Astrocyte (in vitro differentiated cells and primary cell): Measurements from ENCODE around the gene RCN2. TPM values are rescaled to one million over a fixed set of nuclear protein-coding genes. Genes with fewer than 3 reads are reported as not detected.

ENCODE experiments used
- DNase-seq: peaks from one replicate; pipeline ENCODE4 v3.0.0-alpha.2; 2010; ENCODE audit warnings: low read depth
- FAIRE-seq: peaks from 2 replicates; lab custom pipeline; 2011; peaks lifted over from hg19 to GRCh38; lab: Jason Lieb, UNC
- H2AFZ ChIP-seq: 2 replicates; pipeline ENCODE4 v1.6.0; 2012; ENCODE audit warnings: low read depth, low read length, inconsistent platforms
- H3K27ac ChIP-seq: 2 replicates; pipeline ENCODE4 v1.5.1; 2011; ENCODE audit warnings: low read depth, low read length, inconsistent platforms
- H3K27me3 ChIP-seq: 2 replicates; pipeline ENCODE4 v1.6.0; 2011; ENCODE audit warnings: low read length, inconsistent platforms; ENCODE audit not compliant: insufficient read depth
- H3K36me3 ChIP-seq: 2 replicates; pipeline ENCODE4 v1.5.1; 2011; ENCODE audit warnings: low read length, inconsistent platforms; ENCODE audit not compliant: insufficient read depth
- H3K4me1 ChIP-seq: 2 replicates; pipeline ENCODE4 v1.5.1; 2011; ENCODE audit warnings: low read length, inconsistent platforms; ENCODE audit not compliant: insufficient read depth
- H3K4me2 ChIP-seq: 2 replicates; pipeline ENCODE4 v1.6.0; 2012; ENCODE audit warnings: low read length, inconsistent platforms
- H3K4me3 ChIP-seq: 2 replicates; pipeline ENCODE4 v1.5.1; 2011; ENCODE audit warnings: low read depth, mild to moderate bottlenecking, low read length, inconsistent platforms; ENCODE audit not compliant: insufficient read depth
- H3K79me2 ChIP-seq: 2 replicates; pipeline ENCODE4 v1.6.0; 2012; ENCODE audit warnings: mild to moderate bottlenecking, low read length, inconsistent platforms; ENCODE audit not compliant: insufficient read depth
- H3K9ac ChIP-seq: 2 replicates; pipeline ENCODE4 v1.6.0; 2012; ENCODE audit warnings: mild to moderate bottlenecking, low read length, inconsistent platforms
- H3K9me3 ChIP-seq: 2 replicates; pipeline ENCODE4 v1.5.1; 2012; ENCODE audit warnings: low read depth, mild to moderate bottlenecking, low read length, inconsistent platforms; ENCODE audit not compliant: insufficient read depth
- H4K20me1 ChIP-seq: 2 replicates; pipeline ENCODE4 v1.6.0; 2012; ENCODE audit warnings: low read length, inconsistent platforms; ENCODE audit not compliant: insufficient read depth
- H3K27ac Mint-ChIP-seq: one replicate; pipeline ENCODE4 v1.8.0; 2021; ENCODE audit warnings: mild to moderate bottlenecking, mixed read lengths; ENCODE audit not compliant: unreplicated experiment
- H3K27me3 Mint-ChIP-seq: one replicate; pipeline ENCODE4 v1.8.0; 2021; ENCODE audit warnings: low read depth, mixed read lengths; ENCODE audit not compliant: unreplicated experiment
- H3K36me3 Mint-ChIP-seq: one replicate; pipeline ENCODE4 v1.8.0; 2021; ENCODE audit warnings: low read depth, mixed read lengths; ENCODE audit not compliant: unreplicated experiment
- H3K4me1 Mint-ChIP-seq: one replicate; pipeline ENCODE4 v1.8.0; 2021; ENCODE audit warnings: low read depth, mixed read lengths; ENCODE audit not compliant: unreplicated experiment
- H3K4me3 Mint-ChIP-seq: one replicate; pipeline ENCODE4 v1.8.0; 2021; ENCODE audit warnings: mild to moderate bottlenecking, moderate library complexity, mixed read lengths; ENCODE audit not compliant: unreplicated experiment
- H3K9me3 Mint-ChIP-seq: one replicate; pipeline ENCODE4 v1.8.0; 2021; ENCODE audit warnings: mild to moderate bottlenecking, mixed read lengths; ENCODE audit not compliant: unreplicated experiment
- CTCF ChIP-seq: IDR thresholded peaks from 2 replicates; pipeline ENCODE4 v1.5.1; 2011; ENCODE audit warnings: low read depth, mild to moderate bottlenecking, inconsistent platforms, low read length, moderate library complexity; ENCODE audit not compliant: insufficient read depth
- EZH2 ChIP-seq: IDR thresholded peaks from 2 replicates; pipeline ENCODE4 v1.6.1; 2012; ENCODE audit warnings: mild to moderate bottlenecking, low read length, inconsistent platforms; ENCODE audit not compliant: insufficient read depth
- total RNA-seq: library from RNA; stranded (reverse); gene quantifications from 2 replicates; pipeline ENCODE4 v1.2.1, GENCODE V29; 2021

The RCN2 gene
- total RNA-seq, 1 donor from 2014 or later, result 80.2 TPM

DNA sequence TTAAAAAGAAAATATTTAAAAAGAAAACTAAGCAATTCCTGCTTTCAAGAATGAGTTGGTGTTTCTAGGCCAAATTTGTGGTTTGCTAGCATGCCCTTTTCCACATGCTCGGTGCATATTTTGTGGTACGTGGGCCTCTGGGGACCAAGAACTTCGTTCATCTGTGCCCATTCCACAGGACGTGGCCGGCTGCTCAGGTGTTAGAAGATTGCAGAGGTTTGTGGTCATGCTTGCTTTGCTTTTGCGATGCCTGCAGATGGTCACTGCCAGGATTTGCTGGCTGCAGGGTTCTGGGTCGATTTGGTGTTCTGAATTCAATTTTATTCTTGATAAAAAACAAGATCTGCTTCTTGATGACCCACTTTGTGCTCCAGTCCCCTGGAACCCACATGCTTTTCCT is 70.9 kb downstream of the RCN2 start:
- H3K4me1 Mint-ChIP-seq, result no peaks in the 10 kb centered on the region
- peaks cover 21% of the 10 kb centered on the region for H3K27me3 Mint-ChIP-seq
- no peaks in the 10 kb centered on the region for H3K9me3 Mint-ChIP-seq
- H4K20me1 ChIP-seq, result no peaks in the 10 kb centered on the region
- no peaks in the 10 kb centered on the region for H3K9me3 ChIP-seq
- H3K4me3 ChIP-seq, result no peak overlapping the region
- H3K4me2 ChIP-seq, result no peak overlapping the region
- no peak overlapping the region for H2AFZ ChIP-seq
- H3K4me3 Mint-ChIP-seq, result no peak overlapping the region
- H3K36me3 Mint-ChIP-seq, result no peaks in the 10 kb centered on the region
- no peak overlapping the region for H3K27ac Mint-ChIP-seq
- no peaks in the 10 kb centered on the region for H3K4me1 ChIP-seq
- FAIRE-seq, result no peak
- DNase-seq, result peak; percentile 12
- no peaks in the 10 kb centered on the region for H3K79me2 ChIP-seq
- no peaks in the 10 kb centered on the region for H3K27me3 ChIP-seq
- H3K27ac ChIP-seq, result no peak overlapping the region
- no peak overlapping the region for H3K9ac ChIP-seq
- TF ChIP-seq CTCF (no peak), EZH2 (no peak)
- H3K36me3 ChIP-seq, result no peaks in the 10 kb centered on the region

DNA sequence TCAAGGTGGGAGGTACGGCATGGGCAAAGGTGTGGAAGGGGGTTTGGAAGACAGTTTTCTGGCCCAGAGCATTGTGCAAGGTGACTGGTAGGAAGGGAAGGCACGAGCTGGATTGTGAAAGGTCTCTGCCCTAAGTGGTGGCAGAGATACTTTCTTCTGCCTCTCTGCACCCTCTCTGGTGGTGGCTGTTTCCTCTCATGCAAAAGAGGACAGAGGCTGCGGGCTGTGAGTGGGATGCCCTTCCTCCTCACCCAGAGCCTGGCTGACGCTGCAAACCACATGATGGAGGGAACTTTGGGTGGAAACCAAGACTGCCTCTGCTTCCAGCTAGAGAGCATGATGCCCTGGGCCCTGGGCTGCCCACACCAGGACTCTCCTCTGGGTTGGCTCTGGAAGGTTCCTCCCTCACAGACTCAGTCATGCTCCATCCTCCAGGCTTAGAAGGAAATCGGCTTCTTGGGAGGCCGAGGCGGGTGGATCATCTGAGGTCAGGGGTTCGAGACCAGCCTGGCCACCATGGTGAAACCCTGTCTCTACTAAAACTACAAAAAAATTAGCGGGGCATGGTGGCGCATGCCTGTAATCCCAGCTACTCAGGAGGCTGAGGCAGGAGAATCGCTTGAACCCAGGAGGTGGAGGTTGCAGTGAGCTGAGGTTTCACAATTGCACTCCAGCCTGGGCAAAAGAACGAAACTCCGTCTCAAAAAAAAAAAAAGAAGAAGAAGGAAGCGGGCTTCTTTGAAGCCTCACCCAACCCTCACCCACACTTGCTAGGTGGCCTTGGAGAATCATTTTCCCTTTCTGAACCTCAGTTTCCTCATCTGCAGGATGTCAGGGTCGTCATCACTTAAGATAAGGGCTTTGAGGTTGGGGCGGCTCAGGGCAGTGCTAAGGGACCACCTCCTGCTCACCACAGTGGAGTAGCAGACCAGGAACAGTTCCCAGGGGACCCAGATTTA is 71.7 kb downstream of the RCN2 start:
- Histone ChIP-seq H3K27ac (no peak overlapping the region), H3K4me2 (no peak overlapping the region), H3K9ac (no peak overlapping the region), H3K27me3 (no peaks in the 10 kb centered on the region), H3K36me3 (no peaks in the 10 kb centered on the region), H3K4me3 (no peak overlapping the region), H3K79me2 (no peaks in the 10 kb centered on the region), H3K9me3 (no peaks in the 10 kb centered on the region), H2AFZ (no peak overlapping the region), H3K4me1 (no peaks in the 10 kb centered on the region), H4K20me1 (no peaks in the 10 kb centered on the region)
- DNase-seq (no peak), FAIRE-seq (no peak)
- Mint-ChIP-seq H3K9me3 (no peaks in the 10 kb centered on the region), H3K27me3 (peaks cover 23% of the 10 kb centered on the region), H3K36me3 (no peaks in the 10 kb centered on the region), H3K4me3 (no peak overlapping the region), H3K4me1 (no peaks in the 10 kb centered on the region), H3K27ac (no peak overlapping the region)
- TF ChIP-seq CTCF, result no peak
- no peak for TF ChIP-seq EZH2

Other genes starting within 250 kb of the RCN2 start
- gene SCAPER, start 26.4 kb upstream of the RCN2 start, total RNA-seq, result 8.6 and 12.9 TPM in 2 replicates
- not detected in 2 replicates for gene PSTPIP1, start 63.4 kb downstream of the RCN2 start, total RNA-seq
- 223 and 245 TPM in 2 replicates for gene TSPAN3, start 139.4 kb downstream of the RCN2 start, total RNA-seq